Subcutaneous adipose tissue (tissue), 4 donors: ENCODE data around the gene SYT9. TPM values are rescaled to one million over a fixed set of nuclear protein-coding genes. Genes with fewer than 3 reads are reported as not detected.

ENCODE experiments used
- CTCF ChIP-seq: fragments of 450-650 bp; IDR thresholded peaks from one replicate; pipeline ENCODE4 v1.5.1; 2016; ENCODE audit warnings: low read depth, mild to moderate bottlenecking, control low read depth, antibody characterized with exemption, moderate library complexity
- small RNA-seq: library from RNA; depleted of rRNA; stranded (forward); fragments of <200 nt; gene quantifications from one replicate; pipeline ENCODE3, GENCODE V24; 2016
- total RNA-seq, 4 donors: library from RNA; depleted of rRNA; stranded (reverse); fragments of >200 nt; gene quantifications; one replicate each; pipeline ENCODE4 v1.1.0, GENCODE V29; 2016

The SYT9 gene
- total RNA-seq, 4 donors from 2014 or later = not detected

- TF ChIP-seq CTCF = no peak
Measured at GRCh38 chr11:7512525-7513233, 261.0 kb downstream of the SYT9 start.

GRCh38 chr11:7513234-7514098, 261.8 kb downstream of the SYT9 start, which contains the start of gene PPFIBP2:
PPFIBP2 (plus strand) TSS chr11:7513999; CDS start chr11:7549476, 35,477 bp downstream.
- TF ChIP-seq CTCF = no peak

- no peak for TF ChIP-seq CTCF
Measured at GRCh38 chr11:7514099-7514591, 262.4 kb downstream of the SYT9 start.

- TF ChIP-seq CTCF = no peak
Measured at GRCh38 chr11:7515447-7515886, 263.8 kb downstream of the SYT9 start.

GRCh38 chr11:7516475-7516874, 264.8 kb downstream of the SYT9 start:
- TF ChIP-seq CTCF = no peak

Small RNA genes lying within 50 kb of the gene (small RNA-seq; reads per million reads assigned to genes)
- not detected for gene MIR302E

Other genes starting within 250 kb of the SYT9 start
- 1 to 10 TPM in 3 of 4 donors, under 1 TPM in 1; 0.57 to 2.0 (median 1.3) TPM for gene ZNF214, start 231.6 kb upstream of the SYT9 start, total RNA-seq
- under 1 TPM in 1 of 4 donors, not detected in 3; 0.19 TPM for gene NLRP14, start 231.4 kb upstream of the SYT9 start, total RNA-seq
- not detected for gene RBMXL2, start 162.9 kb upstream of the SYT9 start, total RNA-seq
- gene OLFML1, start 233.6 kb downstream of the SYT9 start, total RNA-seq = 1 to 10 TPM; 4.1 to 8.8 (median 8.3) TPM